Tibial artery (tissue), 4 donors: ENCODE measurements around the gene SEH1L.
A peak's percentile ranks its signal among the peaks of the same experiment; 100 is the strongest.
"Not testable (repeated sequence)": the region's sequence is repeated elsewhere in the genome, so short reads cannot be mapped to it uniquely, and the experiment has no call there.

ENCODE experiments used
- DNase-seq, 2 donors: peaks; one replicate each; pipeline ENCODE4 v3.0.0-alpha.2; 2019
- H3K27ac ChIP-seq, 2 donors: fragments of 200-600 bp; sonication (generic) in 1 of 2; 1 replicate in 1 of 2; 2 replicates in 1 of 2; pipeline ENCODE4 v1.5.1; 2018 to 2019; ENCODE audit warnings: mild to moderate bottlenecking in 1 of 2
- H3K27me3 ChIP-seq, 2 donors: fragments of 200-600 bp; sonication (generic) in 1 of 2; one replicate each; pipeline versions ENCODE4 v1.5.1 to v1.6.0; 2016 to 2019
- H3K36me3 ChIP-seq, 3 donors: fragments of 200-600 bp; sonication (generic) in 2 of 3; one replicate each; pipeline ENCODE4 v1.5.1; 2016 to 2019; ENCODE audit warnings: mild to moderate bottlenecking in 2 of 3
- H3K4me1 ChIP-seq, 4 donors: fragments of 200-600 bp; sonication (generic) in 2 of 4; 1 replicate in 3 of 4; 2 replicates in 1 of 4; pipeline ENCODE4 v1.5.1; 2016 to 2019
- H3K4me3 ChIP-seq, 2 donors: fragments of 200-600 bp; sonication (generic) in 1 of 2; 1 replicate in 1 of 2; 2 replicates in 1 of 2; pipeline ENCODE4 v1.5.1; 2018 to 2019; ENCODE audit warnings: mild to moderate bottlenecking in 2 of 2
- H3K9me3 ChIP-seq, 3 donors: fragments of 200-600 bp; sonication (generic) in 1 of 3; one replicate each; pipeline ENCODE4 v1.5.1; 2016 to 2019
- intact Hi-C: fragments of 100-400 bp; cut with DNase I; formaldehyde crosslinking; loops from one replicate; pipeline ENCODE4 v1.15.0; 2023; ENCODE audit warnings: low total_unique reads
- TF ChIP-seq, protein P1 (sequence below), 2 experiments: fragments of 200-600 bp in 1 of 2; fragments of 450-650 bp in 1 of 2; IDR thresholded peaks; one replicate each; pipeline ENCODE4 v1.5.1; 2017 to 2019; ENCODE audit warnings: antibody characterized with exemption in 2 of 2, mild to moderate bottlenecking in 1 of 2, moderate library complexity in 1 of 2

SEH1L gene

DNA sequence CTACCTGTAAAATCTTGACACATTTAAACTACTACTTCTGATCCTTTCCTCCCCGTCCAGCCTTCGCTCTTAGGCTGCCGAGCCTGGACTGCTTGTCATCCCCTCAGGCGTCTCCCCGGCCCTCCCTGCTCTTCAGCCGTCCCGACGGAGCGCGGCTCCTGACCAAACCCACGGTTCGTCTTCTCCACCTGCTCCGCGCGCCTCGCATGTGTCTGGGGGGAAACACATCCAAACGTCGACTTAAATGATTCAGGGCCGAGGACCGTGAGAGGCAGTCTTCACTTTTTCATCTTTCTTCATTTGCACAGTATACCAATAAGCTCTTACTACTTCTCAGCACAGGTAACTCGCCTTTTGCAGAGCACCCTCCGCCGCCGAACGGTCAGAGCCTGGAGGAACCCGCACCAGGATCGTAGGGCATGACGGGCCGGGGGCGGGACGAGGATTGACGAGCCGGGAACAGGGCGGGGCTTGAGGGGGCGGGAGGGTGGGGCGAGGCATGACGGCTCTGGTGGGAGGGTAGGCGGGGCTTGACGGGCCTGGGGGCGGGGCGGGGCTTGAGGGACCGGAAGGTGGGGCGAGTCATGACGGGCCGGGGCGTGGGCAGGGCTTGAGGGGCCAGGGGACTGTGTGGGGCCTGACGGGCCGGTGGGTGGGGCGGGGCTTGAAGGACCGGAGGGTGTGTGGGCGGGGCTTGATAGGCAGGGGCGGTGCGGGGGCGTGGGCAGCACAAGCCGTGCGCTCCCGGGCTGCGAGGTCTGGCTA lies at the start of gene SEH1L:
SEH1L (plus strand) TSS at position 727 of the 765 bp plus-strand sequence. CDS start 111 bp downstream, outside the sequence.
- intact Hi-C loops = loop anchor here (2.0 to 5.0 kb wide), 2 partner anchors 43 to 65 kb away; partner anchors contain the start of genes CEP192 and PTPN2
- peak; percentile 99 to 100 for DNase-seq
- H3K9me3 ChIP-seq = no peaks in the 10 kb centered on the region
- H3K27me3 ChIP-seq = no peaks in the 10 kb centered on the region
- peaks cover 0 to 2% (median 0%) of the 10 kb centered on the region in 3 donors for H3K36me3 ChIP-seq
- peak within 1 kb of the TSS; percentile 88 to 98 for H3K27ac ChIP-seq
- TF ChIP-seq, protein P1, sequence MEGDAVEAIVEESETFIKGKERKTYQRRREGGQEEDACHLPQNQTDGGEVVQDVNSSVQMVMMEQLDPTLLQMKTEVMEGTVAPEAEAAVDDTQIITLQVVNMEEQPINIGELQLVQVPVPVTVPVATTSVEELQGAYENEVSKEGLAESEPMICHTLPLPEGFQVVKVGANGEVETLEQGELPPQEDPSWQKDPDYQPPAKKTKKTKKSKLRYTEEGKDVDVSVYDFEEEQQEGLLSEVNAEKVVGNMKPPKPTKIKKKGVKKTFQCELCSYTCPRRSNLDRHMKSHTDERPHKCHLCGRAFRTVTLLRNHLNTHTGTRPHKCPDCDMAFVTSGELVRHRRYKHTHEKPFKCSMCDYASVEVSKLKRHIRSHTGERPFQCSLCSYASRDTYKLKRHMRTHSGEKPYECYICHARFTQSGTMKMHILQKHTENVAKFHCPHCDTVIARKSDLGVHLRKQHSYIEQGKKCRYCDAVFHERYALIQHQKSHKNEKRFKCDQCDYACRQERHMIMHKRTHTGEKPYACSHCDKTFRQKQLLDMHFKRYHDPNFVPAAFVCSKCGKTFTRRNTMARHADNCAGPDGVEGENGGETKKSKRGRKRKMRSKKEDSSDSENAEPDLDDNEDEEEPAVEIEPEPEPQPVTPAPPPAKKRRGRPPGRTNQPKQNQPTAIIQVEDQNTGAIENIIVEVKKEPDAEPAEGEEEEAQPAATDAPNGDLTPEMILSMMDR (IDR thresholded peaks at IDR 0.05) = no peak
- peaks cover 0 to 52% (median 10%) of the 10 kb centered on the region in 4 donors for H3K4me1 ChIP-seq
- peak within 1 kb of the TSS; percentile 68 to 84 for H3K4me3 ChIP-seq

DNA sequence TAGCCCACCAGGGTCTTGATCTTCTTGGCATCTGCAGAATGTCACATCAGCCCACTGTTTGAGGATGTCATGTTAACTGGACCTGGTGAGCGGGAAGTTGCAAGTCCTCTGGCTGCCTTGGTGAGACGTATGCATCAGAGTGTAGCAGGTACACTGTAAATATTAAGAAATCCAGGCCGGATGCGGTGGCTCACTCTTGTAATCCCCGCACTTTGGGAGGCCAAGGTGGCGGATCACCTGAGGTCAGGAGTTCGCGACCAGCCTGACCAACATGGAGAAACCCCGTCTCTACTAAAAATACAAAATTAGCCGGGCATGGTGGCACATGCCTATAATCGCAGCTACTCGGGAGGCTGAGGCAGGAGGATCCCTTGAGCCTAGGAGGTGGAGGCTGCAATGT lies 46.6 kb upstream of the SEH1L start:
- H3K4me1 ChIP-seq, H3K4me3 ChIP-seq, H3K9me3 ChIP-seq, H3K36me3 ChIP-seq, intact Hi-C loops, H3K27ac ChIP-seq, H3K27me3 ChIP-seq, DNase-seq: not testable (repeated sequence)

DNA sequence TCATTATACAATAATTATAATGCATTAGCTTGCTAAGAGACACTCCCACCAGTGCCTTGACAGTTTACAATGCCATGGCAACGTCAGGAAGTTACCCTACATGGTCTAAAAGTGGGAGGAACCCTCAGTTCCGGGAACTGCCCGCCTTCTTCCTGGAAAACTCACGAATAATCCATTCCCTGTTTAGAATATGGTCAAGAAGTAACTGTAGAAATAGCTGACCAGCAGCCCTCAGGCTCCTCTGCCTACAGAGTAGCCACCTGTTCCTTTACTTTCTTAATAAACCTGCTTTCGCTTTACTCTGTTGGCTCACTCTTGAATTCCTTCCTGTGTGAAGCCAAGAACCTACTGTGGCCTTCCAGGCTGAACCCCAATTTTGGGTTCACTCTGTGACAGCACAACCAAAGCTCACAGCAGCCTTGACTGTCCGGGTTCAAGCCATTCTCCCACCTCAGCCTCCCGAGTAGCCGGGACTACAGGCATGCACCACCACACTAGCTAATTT lies 43.7 kb upstream of the SEH1L start:
- Histone ChIP-seq H3K4me3 (no peak overlapping the region), H3K36me3 (no peaks in the 10 kb centered on the region), H3K9me3 (no peaks in the 10 kb centered on the region), H3K27ac (no peak overlapping the region), H3K27me3 (no peaks in the 10 kb centered on the region), H3K4me1 (peaks cover 0 to 22% (median 13%) of the 10 kb centered on the region in 4 donors)
- DNase-seq = no peak
- intact Hi-C loops = no loop called here
- TF ChIP-seq, protein P1 (IDR thresholded peaks at IDR 0.05) = no peak

GRCh38 chr18:12906119-12906518 lies 41.7 kb upstream of the SEH1L start:
- Histone ChIP-seq H3K27me3 (peaks cover 0 to 4% of the 10 kb centered on the region in 2 donors), H3K9me3 (peaks cover 0 to under 1% (median 0%) of the 10 kb centered on the region in 3 donors), H3K4me1 (peaks cover 0 to 22% (median 15%) of the 10 kb centered on the region in 4 donors), H3K36me3 (no peaks in the 10 kb centered on the region), H3K4me3 (no peak overlapping the region), H3K27ac (no peak overlapping the region)
- TF ChIP-seq, protein P1 (IDR thresholded peaks at IDR 0.05) = no peak
- intact Hi-C loops = no loop called here
- no peak for DNase-seq

- intact Hi-C loops = no loop called here
- TF ChIP-seq, protein P1 (IDR thresholded peaks at IDR 0.05) = no peak
Measured at GRCh38 chr18:12906773-12907172, 41.0 kb upstream of the SEH1L start.

More at GRCh38 chr18:12906773-12907172, 41.0 kb upstream of the SEH1L start:
- H3K36me3 ChIP-seq = no peaks in the 10 kb centered on the region
- H3K4me3 ChIP-seq = peak overlapping the region in 1 of 2 donors; percentile 22
- H3K9me3 ChIP-seq = peaks cover 0 to 7% (median 0%) of the 10 kb centered on the region in 3 donors
- peaks cover 0 to 22% (median 18%) of the 10 kb centered on the region in 4 donors for H3K4me1 ChIP-seq
- no peak for DNase-seq
- peak overlapping the region; percentile 3 to 44 for H3K27ac ChIP-seq
- H3K27me3 ChIP-seq = peaks cover 0 to 10% of the 10 kb centered on the region in 2 donors
